HG03457 (cell line): ENCODE results near the gene CAD.
"Not testable (repeated sequence)": the region's sequence is repeated elsewhere in the genome, so short reads cannot be mapped to it uniquely, and the experiment has no call there.

Experiments used
- ATAC-seq: cut with Tn5 transposase; IDR thresholded peaks from one replicate; pipeline ENCODE4 v1.9.1; 2021; ENCODE audit warnings: moderate number of reproducible peaks; ENCODE audit not compliant: unreplicated experiment

Gene CAD

GRCh38 chr2:27217173-27218121 is at the start of gene CAD:
CAD (plus strand) TSS chr2:27217369; CDS start chr2:27217552, 183 bp downstream.
- peak; percentile 77 for ATAC-seq

- no peak for ATAC-seq
Observed at GRCh38 chr2:27170581-27171337, 46.4 kb upstream of the CAD start.

GRCh38 chr2:27171351-27171848 is 45.8 kb upstream of the CAD start:
- ATAC-seq: no peak

GRCh38 chr2:27174638-27175037 is 42.5 kb upstream of the CAD start:
- no peak for ATAC-seq

GRCh38 chr2:27175330-27175729 is 41.8 kb upstream of the CAD start:
- ATAC-seq: no peak

- not testable (repeated sequence) for ATAC-seq
Observed at GRCh38 chr2:27175781-27176180, 41.4 kb upstream of the CAD start.

- no peak for ATAC-seq
Observed at GRCh38 chr2:27177441-27178351, 39.5 kb upstream of the CAD start.

- no peak for ATAC-seq
Observed at GRCh38 chr2:27178469-27178868, 38.7 kb upstream of the CAD start.

- no peak for ATAC-seq
Observed at GRCh38 chr2:27179344-27180000, 37.7 kb upstream of the CAD start.

- no peak for ATAC-seq
Observed at GRCh38 chr2:27182346-27182745, 34.8 kb upstream of the CAD start.

GRCh38 chr2:27184115-27184514 is 33.1 kb upstream of the CAD start:
- ATAC-seq: no peak

GRCh38 chr2:27185331-27186026 is 31.7 kb upstream of the CAD start:
- ATAC-seq: no peak

- ATAC-seq: no peak
Observed at GRCh38 chr2:27186613-27187345, 30.4 kb upstream of the CAD start.

- no peak for ATAC-seq
Observed at GRCh38 chr2:27189989-27190388, 27.2 kb upstream of the CAD start.

- ATAC-seq: no peak
Observed at GRCh38 chr2:27191070-27191829, 25.9 kb upstream of the CAD start.

- ATAC-seq: no peak
Observed at GRCh38 chr2:27194538-27195354, 22.4 kb upstream of the CAD start.

GRCh38 chr2:27195799-27196198 is 21.4 kb upstream of the CAD start:
- ATAC-seq: not testable (repeated sequence)
